ENCODE measurements around the gene ALKBH2. TPM values are rescaled to one million over a fixed set of nuclear protein-coding genes. Genes with fewer than 3 reads are reported as not detected.
A peak's percentile ranks its signal among the peaks of the same experiment; 100 is the strongest.

Gene ALKBH2
- polyA plus RNA-seq = 10 to 100 TPM in 2 of 4 donors, 1 to 10 TPM in 2; 4.2 to 17.8 (median 9.9) TPM
- long read RNA-seq, donor 1, transcript ALKBH2-201 (4 exons, 1,030 nt) = major isoform, 5 of 7 reads
- long read RNA-seq, donor 1, partial matches to known transcripts = 0 of 7 reads
- long read RNA-seq, donor 1, other reads (novel, unspliced or antisense) = 0 of 7 reads
- long read RNA-seq, donor 2, partial matches to known transcripts = 0 of 3 reads
- long read RNA-seq, donor 2, other reads (novel, unspliced or antisense) = 0 of 3 reads
- long read RNA-seq, donor 3, partial matches to known transcripts = 0 of 9 reads
- long read RNA-seq, donor 3, other reads (novel, unspliced or antisense) = 6 of 9 reads
- long read RNA-seq, donor 4 = 0 reads
- long read RNA-seq, donor 5 = 0 reads
- long read RNA-seq, donor 6, partial matches to known transcripts = 0 of 3 reads
- long read RNA-seq, donor 6, other reads (novel, unspliced or antisense) = 0 of 3 reads
- long read RNA-seq, donor 7 = 0 reads
- long read RNA-seq, donor 8, partial matches to known transcripts = 0 of 1 reads
- long read RNA-seq, donor 8, other reads (novel, unspliced or antisense) = 0 of 1 reads
- long read RNA-seq, donor 9 = 0 reads
- long read RNA-seq, donor 10, transcript ALKBH2-201 (4 exons, 1,030 nt) = major isoform, 5 of 11 reads
- long read RNA-seq, donor 10, partial matches to known transcripts = 0 of 11 reads
- long read RNA-seq, donor 10, other reads (novel, unspliced or antisense) = 0 of 11 reads

DNA sequence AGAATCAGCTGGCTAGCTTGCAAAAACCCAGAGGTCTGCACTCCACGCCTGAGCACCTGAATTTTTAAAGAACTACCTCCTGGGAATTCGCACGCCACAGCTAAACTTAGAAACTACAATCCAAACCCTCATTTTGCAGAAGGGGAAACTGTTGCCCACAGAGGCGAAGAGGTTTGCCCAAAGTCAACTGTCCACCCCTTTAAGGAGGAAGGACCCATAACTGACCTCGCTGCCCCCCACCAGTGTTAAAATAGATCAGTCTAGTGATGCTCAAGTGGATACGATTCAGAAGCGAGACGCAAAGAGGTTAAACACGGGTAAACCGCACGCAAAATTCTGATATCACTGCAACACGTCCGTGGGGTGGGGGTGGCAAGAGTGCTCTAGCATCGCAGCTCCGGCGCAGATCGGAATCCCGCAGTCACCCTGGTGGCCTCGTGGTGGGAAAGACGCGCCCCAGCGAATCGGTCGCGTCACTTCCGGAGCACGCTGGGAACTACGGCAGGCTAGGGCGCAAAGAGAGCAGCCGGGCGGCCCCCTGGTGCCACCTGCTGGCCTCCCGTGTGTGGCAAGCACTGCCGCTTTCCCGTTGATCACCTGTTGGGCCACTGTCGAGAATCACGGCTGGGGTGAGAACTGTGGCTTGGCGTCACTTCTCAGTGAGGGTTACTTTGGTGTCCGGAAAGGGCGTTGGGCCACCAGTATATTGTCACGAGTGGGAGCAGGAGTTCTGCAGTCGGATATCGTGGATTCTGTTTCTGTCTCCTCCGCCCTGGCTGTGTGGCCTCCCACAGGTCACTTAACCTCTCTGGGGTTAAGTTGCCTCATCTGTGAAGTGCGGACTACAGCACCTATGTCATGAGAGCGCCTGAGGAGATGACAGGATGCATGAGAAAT, at the start of gene ALKBH2:
ALKBH2 (minus strand) TSS at position 451 of the 897 bp plus-strand sequence. CDS start 686 bp downstream, outside the sequence.
- Histone ChIP-seq H3K4me1 (ENCODE audit: control insufficient read depth in 3 of 3, insufficient read depth in 2 of 3, low read depth in 1 of 3, low read length in 2 of 3) (peaks cover 4 to 10% (median 8%) of the 10 kb centered on the region in 3 donors), H3K36me3 (ENCODE audit: control insufficient read depth in 3 of 3, insufficient read depth in 2 of 3, low read depth in 1 of 3, low read length in 3 of 3) (peaks cover 0 to 34% (median 0%) of the 10 kb centered on the region in 3 donors), H3K27me3 (ENCODE audit: control insufficient read depth in 3 of 3, insufficient read depth in 3 of 3, low read length in 3 of 3) (no peaks in the 10 kb centered on the region), H3K27ac (ENCODE audit: low read depth in 1 of 3, low read length in 2 of 3) (peak within 1 kb of the TSS in 2 of 3 donors; percentile 36 to 72), H3K9me3 (ENCODE audit: control insufficient read depth in 2 of 2, insufficient read depth in 1 of 2, low read depth in 1 of 2, low read length in 1 of 2) (no peaks in the 10 kb centered on the region), H3K4me3 (ENCODE audit: low read depth in 1 of 3, low read length in 3 of 3) (peak within 1 kb of the TSS in 2 of 3 donors; percentile 52 to 63)
- FAIRE-seq = no peak
- DNase-seq = peak; percentile 92 to 97
- WGBS, 3 donors = 7 to 8% (median 8%) methylated on average over 37 to 45 of the region's 45 CpGs

DNA sequence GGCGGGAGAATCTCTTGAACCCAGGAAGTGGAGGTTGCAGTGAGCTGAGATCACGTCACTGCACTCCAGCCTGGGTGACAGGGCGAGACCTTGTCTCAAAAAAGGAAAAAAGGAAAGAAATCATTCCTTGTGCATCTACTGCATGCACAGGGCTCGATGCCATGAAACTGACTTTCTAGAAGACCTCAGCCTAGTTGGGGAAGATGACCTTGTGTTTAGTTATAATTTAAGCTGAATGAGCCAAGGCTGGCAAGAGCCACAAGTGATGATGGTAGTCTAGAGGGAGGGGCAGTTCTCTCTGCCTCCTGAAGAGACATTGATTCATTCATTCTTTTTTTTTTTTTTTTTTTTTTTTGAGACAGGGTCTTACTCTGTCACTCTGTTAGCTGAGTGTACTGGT, 47.3 kb upstream of the ALKBH2 start:
- no peak for FAIRE-seq
- no peak for DNase-seq
- H3K4me1 ChIP-seq (ENCODE audit: control insufficient read depth in 3 of 3, insufficient read depth in 2 of 3, low read depth in 1 of 3, low read length in 2 of 3) = peaks cover 0 to 3% (median 2%) of the 10 kb centered on the region in 3 donors
- no peaks in the 10 kb centered on the region for H3K9me3 ChIP-seq (ENCODE audit: control insufficient read depth in 2 of 2, insufficient read depth in 1 of 2, low read depth in 1 of 2, low read length in 1 of 2)
- no peaks in the 10 kb centered on the region for H3K27me3 ChIP-seq (ENCODE audit: control insufficient read depth in 3 of 3, insufficient read depth in 3 of 3, low read length in 3 of 3)
- 82 to 88% (median 84%) methylated on average over 4 of the region's 4 CpGs for WGBS, 3 donors
- H3K4me3 ChIP-seq (ENCODE audit: low read depth in 1 of 3, low read length in 3 of 3) = no peak overlapping the region
- no peak overlapping the region for H3K27ac ChIP-seq (ENCODE audit: low read depth in 1 of 3, low read length in 2 of 3)
- H3K36me3 ChIP-seq (ENCODE audit: control insufficient read depth in 3 of 3, insufficient read depth in 2 of 3, low read depth in 1 of 3, low read length in 3 of 3) = peaks cover 0 to 6% (median 6%) of the 10 kb centered on the region in 3 donors

DNA sequence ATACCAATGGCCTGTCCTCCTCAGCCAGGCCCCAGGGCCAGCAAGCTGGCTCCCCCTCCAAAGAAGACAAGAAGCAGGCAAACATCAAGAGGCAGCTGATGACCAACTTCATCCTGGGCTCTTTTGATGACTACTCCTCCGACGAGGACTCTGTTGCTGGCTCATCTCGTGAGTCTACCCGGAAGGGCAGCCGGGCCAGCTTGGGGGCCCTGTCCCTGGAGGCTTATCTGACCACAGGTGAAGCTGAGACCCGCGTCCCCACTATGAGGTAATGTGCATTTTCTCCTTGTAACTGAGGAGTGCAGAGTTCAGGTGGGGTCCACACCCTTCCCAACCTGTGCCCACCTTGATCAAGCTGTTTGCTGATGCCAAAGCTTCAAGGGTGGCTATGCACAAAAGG, 46.5 kb upstream of the ALKBH2 start:
- H3K27ac ChIP-seq (ENCODE audit: low read depth in 1 of 3, low read length in 2 of 3) = no peak overlapping the region
- H3K4me3 ChIP-seq (ENCODE audit: low read depth in 1 of 3, low read length in 3 of 3) = no peak overlapping the region

DNA sequence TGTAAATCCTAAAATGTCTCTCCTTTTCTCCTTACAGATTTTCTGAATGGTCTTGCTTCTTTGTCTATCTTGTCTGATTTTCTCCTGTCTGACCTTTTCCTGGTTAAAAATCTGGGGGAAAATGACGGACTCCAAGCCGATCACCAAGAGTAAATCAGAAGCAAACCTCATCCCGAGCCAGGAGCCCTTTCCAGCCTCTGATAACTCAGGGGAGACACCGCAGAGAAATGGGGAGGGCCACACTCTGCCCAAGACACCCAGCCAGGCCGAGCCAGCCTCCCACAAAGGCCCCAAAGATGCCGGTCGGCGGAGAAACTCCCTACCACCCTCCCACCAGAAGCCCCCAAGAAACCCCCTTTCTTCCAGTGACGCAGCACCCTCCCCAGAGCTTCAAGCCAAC, 46.1 kb upstream of the ALKBH2 start:
- WGBS, 3 donors = 92 to 97% (median 93%) methylated on average over 8 to 9 of the region's 9 CpGs
- H3K9me3 ChIP-seq (ENCODE audit: control insufficient read depth in 2 of 2, insufficient read depth in 1 of 2, low read depth in 1 of 2, low read length in 1 of 2) = no peaks in the 10 kb centered on the region
- no peak for DNase-seq
- no peak overlapping the region for H3K4me3 ChIP-seq (ENCODE audit: low read depth in 1 of 3, low read length in 3 of 3)
- FAIRE-seq = no peak
- no peak overlapping the region for H3K27ac ChIP-seq (ENCODE audit: low read depth in 1 of 3, low read length in 2 of 3)
- peaks cover 0 to 6% (median 6%) of the 10 kb centered on the region in 3 donors for H3K36me3 ChIP-seq (ENCODE audit: control insufficient read depth in 3 of 3, insufficient read depth in 2 of 3, low read depth in 1 of 3, low read length in 3 of 3)
- H3K4me1 ChIP-seq (ENCODE audit: control insufficient read depth in 3 of 3, insufficient read depth in 2 of 3, low read depth in 1 of 3, low read length in 2 of 3) = peaks cover 0 to 2% (median 1%) of the 10 kb centered on the region in 3 donors
- no peaks in the 10 kb centered on the region for H3K27me3 ChIP-seq (ENCODE audit: control insufficient read depth in 3 of 3, insufficient read depth in 3 of 3, low read length in 3 of 3)

More for the DNA sequence above, 46.5 kb upstream of the ALKBH2 start:
- DNase-seq = no peak
- H3K27me3 ChIP-seq (ENCODE audit: control insufficient read depth in 3 of 3, insufficient read depth in 3 of 3, low read length in 3 of 3) = no peaks in the 10 kb centered on the region
- no peaks in the 10 kb centered on the region for H3K9me3 ChIP-seq (ENCODE audit: control insufficient read depth in 2 of 2, insufficient read depth in 1 of 2, low read depth in 1 of 2, low read length in 1 of 2)
- no peak for FAIRE-seq
- peaks cover 0 to 3% (median 2%) of the 10 kb centered on the region in 3 donors for H3K4me1 ChIP-seq (ENCODE audit: control insufficient read depth in 3 of 3, insufficient read depth in 2 of 3, low read depth in 1 of 3, low read length in 2 of 3)
- H3K36me3 ChIP-seq (ENCODE audit: control insufficient read depth in 3 of 3, insufficient read depth in 2 of 3, low read depth in 1 of 3, low read length in 3 of 3) = peaks cover 0 to 6% (median 6%) of the 10 kb centered on the region in 3 donors
- 80 to 86% (median 80%) methylated on average over 7 of the region's 7 CpGs for WGBS, 3 donors

DNA sequence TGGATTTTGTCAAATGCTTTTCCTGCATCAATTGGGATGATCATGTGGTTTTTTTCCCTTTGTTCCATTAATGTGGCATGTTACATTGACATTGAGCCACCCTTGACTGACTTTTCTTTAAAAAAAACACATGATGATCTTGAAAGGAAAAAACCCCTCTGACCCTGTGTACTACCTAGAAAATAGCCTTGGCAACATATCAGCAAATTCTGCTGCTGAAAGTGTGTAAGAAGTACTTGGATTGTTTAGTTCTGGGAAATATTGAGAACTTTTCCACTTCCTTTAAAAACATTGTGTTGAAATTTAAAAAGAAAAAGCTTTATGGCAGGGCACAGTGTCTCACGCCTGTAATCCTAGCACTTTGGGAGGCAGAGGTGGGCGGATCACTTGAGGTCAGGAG, 43.8 kb upstream of the ALKBH2 start:
- Histone ChIP-seq H3K4me1 (ENCODE audit: control insufficient read depth in 3 of 3, insufficient read depth in 2 of 3, low read depth in 1 of 3, low read length in 2 of 3) (no peaks in the 10 kb centered on the region), H3K4me3 (ENCODE audit: low read depth in 1 of 3, low read length in 3 of 3) (no peak overlapping the region), H3K9me3 (ENCODE audit: control insufficient read depth in 2 of 2, insufficient read depth in 1 of 2, low read depth in 1 of 2, low read length in 1 of 2) (no peaks in the 10 kb centered on the region), H3K27ac (ENCODE audit: low read depth in 1 of 3, low read length in 2 of 3) (no peak overlapping the region), H3K36me3 (ENCODE audit: control insufficient read depth in 3 of 3, insufficient read depth in 2 of 3, low read depth in 1 of 3, low read length in 3 of 3) (peaks cover 0 to 6% (median 6%) of the 10 kb centered on the region in 3 donors), H3K27me3 (ENCODE audit: control insufficient read depth in 3 of 3, insufficient read depth in 3 of 3, low read length in 3 of 3) (no peaks in the 10 kb centered on the region)
- DNase-seq (no peak), FAIRE-seq (no peak)
- WGBS, 3 donors = 76 to 90% (median 90%) methylated on average over 2 of the region's 2 CpGs

DNA sequence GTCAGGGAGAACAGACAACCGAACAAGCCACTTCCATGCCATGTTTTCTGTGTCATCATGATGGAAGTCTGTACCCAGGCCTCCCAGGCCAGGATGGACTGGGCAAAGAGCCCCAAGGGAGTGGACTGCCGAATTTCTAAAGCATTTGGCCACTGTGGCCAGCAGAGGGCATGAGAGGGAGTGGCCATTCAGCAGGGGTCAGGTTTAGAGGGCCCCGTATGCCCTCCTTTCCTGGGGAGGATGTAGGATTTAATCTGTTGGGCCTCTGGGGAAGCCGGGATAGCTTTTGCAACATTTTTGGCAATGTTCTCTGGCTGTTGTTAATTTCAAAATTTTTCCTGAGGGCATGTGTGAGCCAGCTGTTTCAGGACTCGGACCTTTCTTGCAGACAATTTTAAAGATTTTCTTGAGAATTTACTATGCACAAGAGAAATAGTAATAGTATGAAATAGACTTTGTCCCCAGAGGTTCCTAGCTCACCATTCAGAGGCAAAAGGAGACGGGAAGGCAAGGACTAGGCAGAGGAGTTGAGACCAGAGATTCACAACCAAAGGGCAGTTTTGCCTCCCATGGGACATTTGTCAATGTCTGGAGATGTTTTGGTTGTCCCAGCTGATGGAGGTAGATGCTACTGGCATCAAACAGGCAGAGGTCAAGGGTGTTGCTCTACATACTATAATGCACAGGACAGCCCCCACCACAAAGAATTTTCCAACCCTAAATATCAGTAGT, 41.1 kb upstream of the ALKBH2 start:
- FAIRE-seq = no peak
- 55 to 68% (median 62%) methylated on average over 6 of the region's 6 CpGs for WGBS, 3 donors
- Histone ChIP-seq H3K4me1 (ENCODE audit: control insufficient read depth in 3 of 3, insufficient read depth in 2 of 3, low read depth in 1 of 3, low read length in 2 of 3) (no peaks in the 10 kb centered on the region), H3K4me3 (ENCODE audit: low read depth in 1 of 3, low read length in 3 of 3) (no peak overlapping the region), H3K27me3 (ENCODE audit: control insufficient read depth in 3 of 3, insufficient read depth in 3 of 3, low read length in 3 of 3) (no peaks in the 10 kb centered on the region), H3K36me3 (ENCODE audit: control insufficient read depth in 3 of 3, insufficient read depth in 2 of 3, low read depth in 1 of 3, low read length in 3 of 3) (peaks cover 0 to 3% (median 0%) of the 10 kb centered on the region in 3 donors), H3K27ac (ENCODE audit: low read depth in 1 of 3, low read length in 2 of 3) (no peak overlapping the region), H3K9me3 (ENCODE audit: control insufficient read depth in 2 of 2, insufficient read depth in 1 of 2, low read depth in 1 of 2, low read length in 1 of 2) (no peaks in the 10 kb centered on the region)
- no peak for DNase-seq

DNA sequence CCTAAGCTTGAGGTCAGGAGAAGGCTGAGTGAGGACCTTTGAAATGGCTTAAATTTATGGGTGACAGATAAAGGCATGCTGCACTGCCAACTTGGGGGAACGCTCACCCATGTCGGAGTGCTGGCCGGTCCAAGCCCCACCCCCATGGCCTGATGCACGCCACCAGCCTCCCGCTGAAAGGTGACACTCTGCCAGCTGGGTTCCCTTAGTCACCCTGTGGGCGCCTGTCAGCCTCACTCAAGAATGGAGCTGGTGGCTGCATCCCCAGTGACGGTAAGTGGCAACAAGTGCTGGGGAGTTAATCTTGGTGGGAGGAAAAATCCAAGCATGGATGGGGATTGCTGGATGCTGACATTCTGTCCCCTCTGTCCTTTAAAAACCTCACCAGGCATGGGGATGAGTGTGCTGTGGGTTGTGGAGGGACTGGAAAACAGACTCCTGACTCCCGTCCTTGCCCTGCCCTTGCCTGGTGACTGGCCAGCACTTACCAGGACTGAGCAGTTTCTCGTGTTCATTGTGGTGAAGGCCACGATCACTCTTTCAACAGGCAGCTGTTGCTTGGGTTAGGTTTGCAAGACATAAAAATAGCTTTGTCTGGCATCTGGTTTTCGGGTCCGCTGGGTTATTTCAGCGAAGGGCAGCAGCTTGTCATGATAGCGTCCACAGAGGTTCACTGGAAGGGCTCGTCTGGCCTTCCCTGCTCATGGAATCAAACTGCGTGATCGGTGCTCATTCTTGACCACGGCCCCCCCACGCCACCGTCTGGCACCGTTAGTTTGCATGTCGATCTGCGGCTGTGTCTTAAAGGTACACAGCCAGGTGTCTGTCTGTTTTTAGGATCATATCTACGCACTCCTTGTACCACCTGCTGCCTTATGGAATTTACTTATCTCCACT, 38.1 kb upstream of the ALKBH2 start:
- Histone ChIP-seq H3K9me3 (ENCODE audit: control insufficient read depth in 2 of 2, insufficient read depth in 1 of 2, low read depth in 1 of 2, low read length in 1 of 2) (no peaks in the 10 kb centered on the region), H3K4me1 (ENCODE audit: control insufficient read depth in 3 of 3, insufficient read depth in 2 of 3, low read depth in 1 of 3, low read length in 2 of 3) (no peaks in the 10 kb centered on the region), H3K4me3 (ENCODE audit: low read depth in 1 of 3, low read length in 3 of 3) (no peak overlapping the region), H3K36me3 (ENCODE audit: control insufficient read depth in 3 of 3, insufficient read depth in 2 of 3, low read depth in 1 of 3, low read length in 3 of 3) (peaks cover 0 to 2% (median 0%) of the 10 kb centered on the region in 3 donors), H3K27me3 (ENCODE audit: control insufficient read depth in 3 of 3, insufficient read depth in 3 of 3, low read length in 3 of 3) (no peaks in the 10 kb centered on the region), H3K27ac (ENCODE audit: low read depth in 1 of 3, low read length in 2 of 3) (peak overlapping the region in 1 of 3 donors; percentile 4)
- DNase-seq (no peak), FAIRE-seq (no peak)
- 69 to 83% (median 76%) methylated on average over 23 to 24 of the region's 24 CpGs for WGBS, 3 donors

Measured in small intestine (tissue), 16 donors.